GM12872 (cell line): ENCODE data around the gene SNRNP70.

ENCODE experiments used
- CTCF ChIP-seq: IDR thresholded peaks from 3 replicates; pipeline ENCODE4 v1.5.1; 2011; ENCODE audit warnings: low read depth, mild to moderate bottlenecking, low read length, moderate library complexity; ENCODE audit not compliant: insufficient read depth

Gene SNRNP70

GRCh38 chr19:49157445-49158224 lies 72.4 kb downstream of the SNRNP70 start, which contains the start of gene TRPM4:
Gene TRPM4, plus strand, starts transcription at chr19:49157792. Its CDS starts 75 bp downstream, at chr19:49157867.
- no peak for TF ChIP-seq CTCF
